ENCODE measurements around the gene NGB.

Gene NGB

GRCh38 chr14:77238996-77239395 lies 32.0 kb downstream of the NGB start:
- no peak for DNase-seq (ENCODE audit: insufficient read length, low spot score)
- no peak for FAIRE-seq

GRCh38 chr14:77238356-77238755 lies 32.6 kb downstream of the NGB start:
- FAIRE-seq (no peak), DNase-seq (ENCODE audit: insufficient read length, low spot score) (no peak)

- FAIRE-seq (peak; percentile 44), DNase-seq (ENCODE audit: insufficient read length, low spot score) (no peak)
These were observed 34.2 kb downstream of the NGB start for GRCh38 chr14:77236814-77237213.

- FAIRE-seq (no peak), DNase-seq (ENCODE audit: insufficient read length, low spot score) (no peak)
These were observed 39.3 kb downstream of the NGB start for GRCh38 chr14:77231721-77232120.

- DNase-seq (ENCODE audit: insufficient read length, low spot score) (no peak), FAIRE-seq (no peak)
These were observed 40.1 kb downstream of the NGB start for GRCh38 chr14:77230914-77231313.

- DNase-seq (ENCODE audit: insufficient read length, low spot score) (no peak), FAIRE-seq (peak; percentile 85)
These were observed 43.0 kb downstream of the NGB start for GRCh38 chr14:77228056-77228455.

- no peak for DNase-seq (ENCODE audit: insufficient read length, low spot score)
- no peak for FAIRE-seq
These were observed 45.0 kb downstream of the NGB start for GRCh38 chr14:77225892-77226557.

GRCh38 chr14:77225254-77225653 lies 45.8 kb downstream of the NGB start:
- no peak for DNase-seq (ENCODE audit: insufficient read length, low spot score)
- no peak for FAIRE-seq

GRCh38 chr14:77224212-77224611 lies 46.8 kb downstream of the NGB start:
- DNase-seq (ENCODE audit: insufficient read length, low spot score) (no peak), FAIRE-seq (no peak)

GRCh38 chr14:77222546-77223225 lies 48.3 kb downstream of the NGB start:
- FAIRE-seq, result peak; percentile 28
- no peak for DNase-seq (ENCODE audit: insufficient read length, low spot score)

- FAIRE-seq (peak; percentile 36), DNase-seq (ENCODE audit: insufficient read length, low spot score) (no peak)
These were observed 49.6 kb downstream of the NGB start for GRCh38 chr14:77221241-77221871.

- FAIRE-seq (peak; percentile 77), DNase-seq (ENCODE audit: insufficient read length, low spot score) (no peak)
These were observed 50.6 kb downstream of the NGB start for GRCh38 chr14:77220246-77221017.

- FAIRE-seq, result no peak
- no peak for DNase-seq (ENCODE audit: insufficient read length, low spot score)
These were observed 51.4 kb downstream of the NGB start for GRCh38 chr14:77219591-77219990.

GRCh38 chr14:77217551-77217950 lies 53.5 kb downstream of the NGB start:
- no peak for FAIRE-seq
- DNase-seq (ENCODE audit: insufficient read length, low spot score), result no peak
